Measurements from ENCODE around the gene FUT6.

FUT6 gene

GRCh38 chr19:5804516-5805461 is 34.7 kb downstream of the FUT6 start, which contains the start of gene NRTN:
Gene NRTN (plus strand): TSS chr19:5805067. CDS start chr19:5824166, 19,099 bp downstream.
- DNase-seq (ENCODE audit: low read depth) = no peak

- peak; percentile 81 for DNase-seq (ENCODE audit: low read depth)
Observed at GRCh38 chr19:5803752-5804515, 35.6 kb downstream of the FUT6 start.

- no peak for DNase-seq (ENCODE audit: low read depth)
Observed at GRCh38 chr19:5803441-5803751, 36.1 kb downstream of the FUT6 start.

- DNase-seq (ENCODE audit: low read depth) = peak; percentile 20
Observed at GRCh38 chr19:5801796-5802619, 37.5 kb downstream of the FUT6 start.

GRCh38 chr19:5800361-5801270 is 38.9 kb downstream of the FUT6 start:
- DNase-seq (ENCODE audit: low read depth) = no peak

- DNase-seq (ENCODE audit: low read depth) = no peak
Observed at GRCh38 chr19:5799247-5800241, 40.0 kb downstream of the FUT6 start.

- DNase-seq (ENCODE audit: low read depth) = no peak
Observed at GRCh38 chr19:5798244-5798643, 41.3 kb downstream of the FUT6 start.

GRCh38 chr19:5795382-5795919 is 44.1 kb downstream of the FUT6 start:
- DNase-seq (ENCODE audit: low read depth) = no peak

- DNase-seq (ENCODE audit: low read depth) = no peak
Observed at GRCh38 chr19:5793188-5793587, 46.3 kb downstream of the FUT6 start.

- no peak for DNase-seq (ENCODE audit: low read depth)
Observed at GRCh38 chr19:5792224-5792623, 47.3 kb downstream of the FUT6 start.

- peak; percentile 99 for DNase-seq (ENCODE audit: low read depth)
Observed at GRCh38 chr19:5790559-5791520, 48.7 kb downstream of the FUT6 start, which contains the start of gene DUS3L. Gene DUS3L (minus strand): TSS chr19:5791163. CDS start chr19:5791141, 22 bp downstream.

- no peak for DNase-seq (ENCODE audit: low read depth)
Observed at GRCh38 chr19:5789886-5790558, 49.5 kb downstream of the FUT6 start.

GRCh38 chr19:5789351-5789761 is 50.1 kb downstream of the FUT6 start:
- no peak for DNase-seq (ENCODE audit: low read depth)

- no peak for DNase-seq (ENCODE audit: low read depth)
Observed at GRCh38 chr19:5788422-5788821, 51.1 kb downstream of the FUT6 start.

- no peak for DNase-seq (ENCODE audit: low read depth)
Observed at GRCh38 chr19:5787409-5788182, 51.9 kb downstream of the FUT6 start.

- DNase-seq (ENCODE audit: low read depth) = no peak
Observed at GRCh38 chr19:5786593-5787408, 52.7 kb downstream of the FUT6 start.

Data from iris pigment epithelial cell (primary cell).